ENCODE results near the gene YWHAQ. TPM values are rescaled to one million over a fixed set of nuclear protein-coding genes. Genes with fewer than 3 reads are reported as not detected.
A peak's percentile ranks its signal among the peaks of the same experiment; 100 is the strongest.
"Not testable (repeated sequence)": the region's sequence is repeated elsewhere in the genome, so short reads cannot be mapped to it uniquely, and the experiment has no call there.

Gene YWHAQ
- polyA plus RNA-seq, 2 of the 4 experiments (the other 2 are of a cell fraction): 661 to 833 TPM

GRCh38 chr2:9595746-9596145 lies 35.1 kb downstream of the YWHAQ start:
- H3K4me3 ChIP-seq: no peak overlapping the region
- POLR2A ChIA-PET: interaction anchor here (1.4 kb wide), 1 partner anchor 35 kb away, joined by 7 read pairs; the partner anchor contains the start of gene YWHAQ
- H3K27ac ChIP-seq: peak overlapping the region in 1 of 2 experiments; percentile 65; a peak in 3 of 6 replicates
- no peak for FAIRE-seq
- peaks cover 21% of the 10 kb centered on the region for H3K9me3 ChIP-seq
- no peak for DNase-seq (ENCODE audit: low read depth in 1 of 2, low spot score in 1 of 2)
- H3K4me2 ChIP-seq: peak overlapping the region; percentile 43
- H3K4me1 ChIP-seq: peaks cover 55% of the 10 kb centered on the region
- 62% methylated on average over 2 of the region's 2 CpGs for WGBS (ENCODE audit: missing lambda C conversion rate)
- CTCF ChIA-PET: interaction anchor here (1.2 to 1.4 kb wide), 3 partner anchors 14 to 175 kb away, joined by 3 to 6 read pairs (median 5); no protein-coding TSS in a partner anchor
- TF ChIP-seq JUNB (IDR thresholded peaks at IDR 0.05) (no peak), EP300 (IDR thresholded peaks at IDR 0.05) (no peak)
- no peak for ATAC-seq

- Histone ChIP-seq H3K4me2 (peak overlapping the region; percentile 43), H3K4me1 (peaks cover 55% of the 10 kb centered on the region), H3K27ac (peak overlapping the region in 1 of 2 experiments; percentile 65; a peak in 3 of 6 replicates), H3K9me3 (peaks cover 16% of the 10 kb centered on the region)
- 20% methylated on average over 6 of the region's 6 CpGs for WGBS (ENCODE audit: missing lambda C conversion rate)
- not testable (repeated sequence) for DNase-seq (ENCODE audit: low read depth in 1 of 2, low spot score in 1 of 2); H3K4me3 ChIP-seq; FAIRE-seq; TF ChIP-seq FOSL2 (IDR thresholded peaks at IDR 0.05)
- TF ChIP-seq FOSL2 (CRISPR knock-in tag; IDR thresholded peaks at IDR 0.05): peak; percentile 55
- ATAC-seq: peak in 1 of 2 experiments; percentile 49; a peak in 2 of 6 replicates
- ChIA-PET CTCF (interaction anchor here (0.9 to 1.7 kb wide), 7 partner anchors 14 to 204 kb away, joined by 3 to 6 read pairs (median 3); no protein-coding TSS in a partner anchor), POLR2A (interaction anchor here (0.7 to 1.5 kb wide), 5 partner anchors 8 to 42 kb away, joined by 3 to 12 read pairs (median 3); partner anchors contain the start of genes ADAM17 and YWHAQ)
Observed at GRCh38 chr2:9595256-9595655, 35.5 kb downstream of the YWHAQ start.

GRCh38 chr2:9594366-9595054 lies 36.3 kb downstream of the YWHAQ start:
- TF ChIP-seq ZNF302 (CRISPR knock-in tag; IDR thresholded peaks at IDR 0.05) (no peak), HOXB5 (CRISPR knock-in tag; IDR thresholded peaks at IDR 0.05) (no peak), CHD4 (IDR thresholded peaks at IDR 0.05; ENCODE audit: borderline replicate concordance) (no peak), NFE2L2 (conservative IDR thresholded peaks at IDR 0.05; ENCODE audit: low read length) (no peak)
- Histone ChIP-seq H3K4me1 (peaks cover 55% of the 10 kb centered on the region), H3K4me3 (no peak overlapping the region), H3K9me3 (peaks cover 8% of the 10 kb centered on the region), H3K27ac (peak overlapping the region; percentile 5 to 65; a peak in 5 of 6 replicates), H3K4me2 (peak overlapping the region; percentile 43)
- ChIA-PET CTCF (interaction anchor here (0.9 to 1.7 kb wide), 6 partner anchors 26 to 205 kb away, joined by 3 to 6 read pairs (median 4); no protein-coding TSS in a partner anchor), POLR2A (interaction anchor here (0.7 to 1.5 kb wide), 5 partner anchors 9 to 42 kb away, joined by 3 to 12 read pairs (median 3); partner anchors contain the start of genes ADAM17 and YWHAQ)
- ATAC-seq (peak; percentile 88 to 95), FAIRE-seq (no peak), DNase-seq (ENCODE audit: low read depth in 1 of 2, low spot score in 1 of 2) (peak; percentile 48 to 56)
- 33% methylated on average over 2 of the region's 2 CpGs for WGBS (ENCODE audit: missing lambda C conversion rate)

- H3K9me3 ChIP-seq: peaks cover 2% of the 10 kb centered on the region; the same call in 2 of the 3 replicates
- peaks cover 55% of the 10 kb centered on the region for H3K4me1 ChIP-seq
- ChIA-PET CTCF (interaction anchor here (1.2 to 1.7 kb wide), 2 partner anchors 26 to 185 kb away, joined by 3 read pairs; no protein-coding TSS in a partner anchor), POLR2A (interaction anchor here (1.4 to 1.5 kb wide), 2 partner anchors 10 to 38 kb away, joined by 3 to 12 read pairs; partner anchors contain the start of gene ADAM17)
- WGBS (ENCODE audit: missing lambda C conversion rate): 87% methylated on average over 4 of the region's 4 CpGs
- no peak overlapping the region for H3K27ac ChIP-seq
- TF ChIP-seq ATOH8 (CRISPR knock-in tag; IDR thresholded peaks at IDR 0.05; ENCODE audit: low read depth) (no peak), USF2 (IDR thresholded peaks at IDR 0.05) (no peak), ELK1 (IDR thresholded peaks at IDR 0.05; ENCODE audit: low read depth, low read length) (no peak), GATA3 (IDR thresholded peaks at IDR 0.05; ENCODE audit: borderline replicate concordance) (no peak), KDM5A (IDR thresholded peaks at IDR 0.05) (no peak), MAZ (IDR thresholded peaks at IDR 0.05; ENCODE audit: borderline replicate concordance, low read depth, low read length) (no peak), MYC (IDR thresholded peaks at IDR 0.05; ENCODE audit: borderline replicate concordance, low read length) (no peak), RARB (CRISPR knock-in tag; IDR thresholded peaks at IDR 0.05) (no peak), HES2 (IDR thresholded peaks at IDR 0.05) (no peak), FOSB (CRISPR knock-in tag; IDR thresholded peaks at IDR 0.05) (no peak), REST (IDR thresholded peaks at IDR 0.05) (no peak)
- H3K4me3 ChIP-seq: no peak overlapping the region
- ATAC-seq: no peak
- H3K4me2 ChIP-seq: peak overlapping the region; percentile 43
- no peak for FAIRE-seq
- DNase-seq (ENCODE audit: low read depth in 1 of 2, low spot score in 1 of 2): no peak
Observed at GRCh38 chr2:9593925-9594324, 36.9 kb downstream of the YWHAQ start.
